ENCODE data around the gene ZRANB3.
"Not testable (repeated sequence)": the region's sequence is repeated elsewhere in the genome, so short reads cannot be mapped to it uniquely, and the experiment has no call there.

Gene ZRANB3

DNA sequence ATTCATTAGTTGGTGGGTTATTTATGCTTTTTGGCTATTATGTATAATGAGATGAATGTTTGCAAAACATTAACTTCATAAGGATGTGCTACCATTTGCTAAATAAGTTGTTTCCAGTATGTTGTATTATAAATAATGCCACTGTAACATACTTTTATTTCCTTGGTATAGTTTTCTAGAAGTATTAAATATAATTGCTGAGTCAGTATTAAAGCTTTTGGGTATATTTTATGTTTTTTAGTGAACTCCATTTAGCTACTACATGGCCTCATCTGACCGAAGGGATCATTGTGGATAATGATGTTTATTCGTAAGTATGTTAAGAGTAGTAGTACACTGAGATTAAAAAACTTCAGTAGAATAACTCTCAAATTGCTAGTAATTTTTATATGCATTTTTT lies 405.1 kb downstream of the ZRANB3 start:
- DNase-seq (ENCODE audit: low read depth in 2 of 2): no peak

DNA sequence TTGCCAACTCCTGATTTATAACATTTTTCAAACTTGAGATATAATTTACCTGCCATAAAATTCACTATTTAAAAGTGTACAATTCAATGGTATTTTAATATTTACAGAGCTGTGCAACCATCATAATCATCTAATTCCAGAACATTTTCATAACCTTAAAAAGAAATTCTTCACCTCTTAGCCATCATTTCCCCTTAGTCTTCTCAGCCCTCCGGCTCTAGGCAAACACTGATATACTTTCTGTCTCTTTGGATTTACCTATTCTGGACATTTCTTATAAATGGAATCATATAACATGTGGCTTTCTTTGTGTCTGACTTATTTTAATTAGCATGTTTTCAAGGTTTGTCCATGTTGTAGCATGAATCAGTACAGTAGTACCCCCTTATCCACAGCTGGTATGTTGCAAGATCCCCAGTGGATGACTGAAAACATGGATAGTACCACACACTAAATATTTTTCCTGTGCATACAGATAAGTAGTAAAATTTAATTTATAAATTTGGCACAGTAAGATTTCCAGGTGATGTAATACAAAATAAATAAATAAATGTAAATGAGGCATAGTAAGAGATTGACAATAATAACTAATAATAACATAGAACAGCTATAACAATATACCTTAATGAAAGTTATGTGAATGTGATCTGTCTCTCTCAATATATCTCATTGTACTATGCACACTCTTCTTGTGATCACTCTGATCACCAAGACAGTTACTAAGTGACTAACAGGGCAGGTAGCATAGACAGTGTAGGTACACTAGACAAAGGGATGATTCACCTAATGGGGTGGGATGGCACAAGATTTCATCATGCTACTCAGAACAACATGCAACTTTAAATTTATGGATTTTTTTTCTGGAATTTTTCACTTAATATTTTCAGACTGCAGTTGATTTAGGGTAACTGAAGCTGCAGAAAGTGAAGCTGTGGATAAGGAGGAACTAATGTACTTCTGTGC lies 405.8 kb downstream of the ZRANB3 start:
- DNase-seq (ENCODE audit: low read depth in 2 of 2): no peak

DNA sequence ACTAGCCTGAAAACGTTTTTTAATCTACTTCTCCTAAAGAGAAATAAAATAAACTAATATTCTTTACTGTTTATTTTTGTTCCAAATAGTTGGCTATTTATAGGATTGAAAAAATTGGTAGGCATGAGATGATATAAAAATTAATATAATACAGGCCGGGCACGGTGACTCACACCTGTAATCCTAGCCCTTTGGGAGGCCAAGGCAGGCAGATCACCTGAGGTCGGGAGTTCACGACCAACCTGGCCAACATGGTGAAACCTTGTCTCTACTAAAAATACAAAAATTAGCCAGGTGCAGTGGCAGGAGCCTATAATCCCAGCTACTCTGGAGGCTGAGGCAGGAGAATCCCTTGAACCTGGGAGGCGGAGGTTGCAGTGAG lies 409.4 kb downstream of the ZRANB3 start:
- DNase-seq (ENCODE audit: low read depth in 2 of 2): not testable (repeated sequence)

DNA sequence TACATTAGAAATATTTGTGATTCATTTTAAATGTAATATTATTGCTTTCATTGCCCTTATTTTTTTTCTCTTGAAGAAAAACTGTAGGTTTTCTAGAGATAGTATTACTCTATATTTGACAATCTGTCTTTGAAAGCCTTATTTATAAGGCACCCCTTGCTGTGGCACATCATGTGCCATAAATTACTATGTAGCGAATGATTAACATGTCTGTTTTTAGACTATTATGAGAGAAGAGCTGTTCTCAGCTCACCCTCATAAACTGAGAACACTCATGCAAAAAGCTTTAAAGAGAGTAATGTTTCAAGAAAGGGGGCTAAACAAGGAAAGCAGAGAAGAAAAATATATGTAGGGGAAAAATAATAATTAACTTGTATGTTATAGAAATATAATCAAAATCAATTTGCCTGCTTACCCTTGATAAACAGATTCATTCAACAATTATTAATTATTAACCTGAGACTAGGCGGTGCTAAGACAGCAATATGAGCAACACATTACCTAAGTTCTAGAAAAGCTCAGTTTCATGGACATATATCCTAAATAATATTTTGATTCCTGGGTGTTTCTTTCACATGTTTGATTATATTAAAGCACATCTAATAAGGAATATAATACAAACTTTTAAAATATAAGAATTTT lies 409.9 kb downstream of the ZRANB3 start:
- DNase-seq (ENCODE audit: low read depth in 2 of 2): no peak

DNA sequence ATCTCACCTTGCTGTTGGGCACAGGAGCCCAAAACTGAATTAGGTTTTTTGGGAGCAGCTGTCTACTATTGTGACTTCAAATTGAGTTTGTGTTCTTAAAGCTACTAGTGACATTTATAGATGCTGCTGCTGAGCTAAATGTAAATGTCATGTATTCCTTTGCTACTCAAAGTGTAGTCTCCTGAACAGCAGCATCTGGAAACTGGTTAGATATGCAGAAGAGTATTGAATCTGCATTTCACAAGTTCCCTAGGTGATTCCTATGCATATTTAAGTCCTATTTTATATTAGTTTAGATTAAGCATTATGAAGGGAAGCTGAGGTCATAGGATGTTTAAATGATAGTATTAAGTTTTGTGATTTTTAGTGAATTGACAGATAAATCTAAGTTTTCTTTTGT lies 411.4 kb downstream of the ZRANB3 start:
- DNase-seq (ENCODE audit: low read depth in 2 of 2): no peak

DNA sequence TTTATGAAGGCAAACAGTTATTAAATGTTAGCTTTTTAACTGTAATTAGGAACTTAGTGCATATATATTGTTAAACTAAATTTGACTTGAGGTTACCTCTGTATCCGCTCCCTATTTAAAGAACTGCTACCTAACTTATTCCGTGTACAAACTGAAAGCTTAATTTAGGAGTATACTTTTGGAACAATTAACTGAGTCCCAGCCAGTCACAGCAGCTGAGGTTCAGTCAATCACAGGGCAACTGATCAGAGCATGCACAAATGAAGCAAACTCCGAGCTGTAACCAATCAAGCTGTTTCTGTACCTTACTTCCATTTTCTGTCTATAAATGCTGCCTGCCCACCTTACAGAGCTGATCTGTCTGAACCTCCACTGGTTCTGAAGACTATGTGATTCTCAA lies 417.7 kb downstream of the ZRANB3 start:
- DNase-seq (ENCODE audit: low read depth in 2 of 2): no peak

DNA sequence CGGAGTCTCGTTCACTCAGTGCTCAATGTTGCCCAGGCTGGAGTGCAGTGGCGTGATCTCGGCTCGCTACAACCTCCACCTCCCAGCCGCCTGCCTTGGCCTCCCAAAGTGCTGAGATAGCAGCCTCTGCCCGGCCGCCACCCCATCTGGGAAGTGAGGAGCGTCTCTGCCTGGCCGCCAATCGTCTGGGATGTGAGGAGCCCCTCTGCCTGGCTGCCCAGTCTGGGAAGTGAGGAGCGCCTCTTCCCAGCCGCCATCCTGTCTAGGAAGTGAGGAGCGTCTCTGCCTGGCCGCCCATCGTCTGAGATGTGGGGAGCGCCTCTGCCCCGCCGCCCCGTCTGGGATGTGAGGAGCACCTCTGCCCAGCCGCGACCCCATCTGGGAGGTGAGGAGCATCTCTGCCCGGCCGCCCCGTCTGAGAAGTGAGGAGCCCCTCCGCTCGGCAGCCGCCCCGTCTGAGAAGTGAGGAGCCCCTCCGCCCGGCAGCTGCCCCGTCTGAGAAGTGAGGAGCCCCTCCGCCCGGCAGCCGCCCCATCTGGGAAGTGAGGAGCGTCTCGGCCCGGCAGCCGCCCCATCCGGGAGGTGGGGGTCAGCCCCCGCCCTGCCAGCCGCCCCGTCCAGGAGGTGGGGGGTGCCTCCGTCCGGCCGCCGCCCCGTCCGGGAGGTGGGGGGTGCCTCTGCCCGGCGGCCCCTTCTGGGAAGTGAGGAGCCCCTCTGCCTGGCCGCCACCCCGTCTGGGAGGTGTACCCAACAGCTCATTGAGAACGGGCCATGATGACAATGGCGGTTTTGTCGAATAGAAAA lies 425.3 kb downstream of the ZRANB3 start:
- not testable (repeated sequence) for DNase-seq (ENCODE audit: low read depth in 2 of 2)

DNA sequence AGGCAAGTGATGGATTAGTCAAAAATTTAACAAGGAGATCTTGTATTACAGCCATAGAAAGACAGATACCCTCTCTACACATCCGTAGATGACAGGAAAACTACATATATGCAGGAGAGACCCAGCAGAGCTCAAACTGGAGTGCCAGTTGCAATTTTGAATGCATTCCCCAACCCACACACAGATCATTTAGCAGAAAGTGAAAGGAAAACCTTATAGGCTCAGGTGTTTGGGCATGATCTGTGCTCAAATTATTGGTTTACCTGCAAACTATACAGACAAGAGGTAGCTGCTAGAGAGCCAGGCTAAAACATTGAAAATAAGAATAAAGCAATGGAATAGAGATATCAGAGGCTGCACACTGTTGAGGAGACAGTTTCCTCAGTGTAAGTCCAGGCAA lies 427.2 kb downstream of the ZRANB3 start:
- DNase-seq (ENCODE audit: low read depth in 2 of 2): no peak

DNA sequence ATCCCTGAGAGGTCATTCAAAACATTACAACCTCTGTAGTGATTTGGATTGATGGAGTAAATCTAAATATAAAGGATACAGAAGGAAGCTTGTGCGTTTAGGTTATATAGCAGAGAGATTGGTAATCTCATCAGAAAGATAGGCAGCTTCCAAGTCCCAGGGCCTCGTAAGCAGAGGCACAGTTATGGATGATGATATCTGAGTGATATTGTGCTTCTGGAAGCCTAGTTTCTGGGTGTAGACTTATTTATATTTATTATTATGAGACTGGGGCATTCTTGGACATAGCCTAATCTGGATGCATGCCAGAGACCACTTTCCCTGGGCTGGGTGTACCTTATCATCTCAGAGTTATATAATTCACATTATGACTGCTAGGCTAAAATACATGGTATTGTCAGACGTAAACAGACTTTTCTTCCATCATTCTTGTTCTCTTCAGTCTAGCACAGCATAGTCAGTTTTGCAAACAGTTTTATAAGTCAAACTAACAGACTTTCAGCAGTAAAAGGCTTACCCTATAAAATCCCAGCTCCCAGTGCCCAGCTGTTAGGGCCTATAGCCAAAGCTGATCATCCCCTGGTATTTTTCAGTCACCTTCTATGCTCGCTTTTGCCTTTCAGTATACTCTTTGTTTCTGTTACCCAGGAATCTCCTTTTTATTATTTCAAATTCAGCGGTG lies 431.1 kb downstream of the ZRANB3 start:
- DNase-seq (ENCODE audit: low read depth in 2 of 2): no peak

DNA sequence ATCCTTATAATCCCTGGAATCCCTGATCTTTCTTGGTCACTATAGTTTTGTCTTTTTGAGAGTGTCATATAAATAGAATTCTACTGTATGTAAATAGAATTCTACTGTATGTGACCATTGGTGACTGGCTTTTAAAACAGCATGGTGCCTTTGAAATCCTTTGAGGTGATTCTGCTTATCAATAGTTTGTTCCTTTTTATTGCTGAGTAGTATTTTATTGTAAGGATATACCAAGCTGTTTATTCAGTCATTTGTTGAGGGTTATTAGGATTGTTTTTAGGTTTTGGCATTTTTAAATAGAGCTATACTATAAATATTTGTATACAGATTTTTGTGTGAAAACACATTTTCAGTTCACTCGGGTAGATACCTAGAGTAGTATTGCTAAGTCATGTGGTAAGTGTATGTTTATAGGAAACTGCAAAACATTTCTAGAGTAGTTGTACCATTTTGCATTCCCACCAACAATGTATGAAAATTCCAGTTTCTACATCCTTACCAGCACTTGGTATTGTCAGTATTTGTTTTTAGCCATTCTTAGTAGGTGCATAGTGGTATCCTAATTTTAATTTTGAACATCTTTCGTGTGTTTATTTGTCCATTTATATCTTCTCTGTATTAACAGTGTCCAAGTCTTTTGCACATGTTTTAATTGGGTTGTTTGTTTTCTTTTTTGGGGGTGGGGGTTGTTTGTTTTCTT lies 433.3 kb downstream of the ZRANB3 start:
- no peak for DNase-seq (ENCODE audit: low read depth in 2 of 2)

DNA sequence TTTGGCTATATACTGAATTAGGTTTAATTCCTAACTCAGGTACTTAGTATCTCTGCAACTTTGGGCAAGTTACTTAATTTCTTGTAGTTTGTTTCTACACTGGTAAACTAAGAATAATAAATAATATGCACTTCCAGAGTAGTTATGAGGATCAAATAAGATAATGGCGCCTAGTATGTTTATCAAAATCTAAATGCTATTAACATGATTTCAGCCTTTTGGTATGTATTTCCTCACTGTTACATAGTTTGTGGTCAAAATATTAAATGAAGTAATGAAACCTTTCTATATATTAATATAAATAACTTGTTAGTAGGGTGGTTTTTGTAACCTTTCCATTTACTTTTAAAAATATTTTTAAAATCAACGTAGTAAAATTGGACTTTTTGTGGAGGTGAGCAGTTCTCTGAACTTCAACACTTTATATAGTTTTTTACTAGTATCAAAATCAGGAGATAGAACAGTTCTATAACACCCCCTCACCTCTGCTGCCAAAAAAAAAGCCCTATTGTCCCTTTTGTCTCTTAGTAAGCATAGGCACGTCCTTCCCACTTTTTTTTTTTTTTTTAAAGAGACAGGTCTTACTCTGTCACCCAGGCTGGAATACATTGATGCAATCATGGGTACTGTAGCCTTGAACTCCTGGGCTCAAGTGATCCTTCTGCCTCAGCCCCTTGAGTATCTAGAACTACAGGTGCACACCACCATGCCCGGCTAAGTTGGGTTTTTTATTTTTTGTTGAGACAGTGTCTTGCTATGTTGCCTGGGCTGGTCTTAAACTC lies 434.2 kb downstream of the ZRANB3 start:
- DNase-seq (ENCODE audit: low read depth in 2 of 2): no peak

DNA sequence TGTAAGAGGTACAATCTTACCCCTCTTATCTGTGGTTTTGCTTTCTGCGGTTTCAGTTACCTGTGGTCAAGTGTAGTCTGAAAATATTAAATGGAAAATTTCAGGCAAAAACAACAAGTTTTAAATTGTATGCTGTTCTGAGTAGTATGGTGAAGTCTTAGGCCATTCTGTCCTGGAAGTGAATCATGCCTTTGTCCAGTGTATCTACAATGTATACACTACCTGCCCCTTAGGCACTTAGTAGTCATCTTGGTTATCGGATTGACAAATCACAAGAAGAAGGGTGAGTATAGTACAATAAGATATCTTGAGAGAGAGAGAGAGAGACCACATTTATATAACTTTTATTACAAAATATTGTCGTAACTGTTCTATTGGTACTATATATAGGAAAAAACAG lies 435.4 kb downstream of the ZRANB3 start:
- no peak for DNase-seq (ENCODE audit: low read depth in 2 of 2)

DNA sequence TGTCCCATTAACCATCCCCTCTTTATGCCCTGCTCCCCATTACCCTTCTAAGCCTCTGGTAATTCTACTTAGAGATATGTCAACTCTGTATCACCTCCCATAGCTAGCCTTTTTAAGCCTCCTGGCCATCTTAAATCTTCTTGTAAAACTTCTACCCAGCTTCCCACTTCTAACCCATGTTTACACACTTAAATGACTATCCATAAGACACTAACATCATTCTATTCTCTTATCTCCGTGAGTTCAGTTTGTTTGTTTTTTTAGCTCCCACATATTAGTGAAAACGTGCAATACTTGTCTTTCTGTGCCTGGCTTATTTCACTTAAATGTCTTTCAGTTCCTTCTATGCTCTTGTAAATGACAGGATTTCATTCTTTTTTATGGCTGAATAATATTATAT lies 436.5 kb downstream of the ZRANB3 start:
- no peak for DNase-seq (ENCODE audit: low read depth in 2 of 2)

DNA sequence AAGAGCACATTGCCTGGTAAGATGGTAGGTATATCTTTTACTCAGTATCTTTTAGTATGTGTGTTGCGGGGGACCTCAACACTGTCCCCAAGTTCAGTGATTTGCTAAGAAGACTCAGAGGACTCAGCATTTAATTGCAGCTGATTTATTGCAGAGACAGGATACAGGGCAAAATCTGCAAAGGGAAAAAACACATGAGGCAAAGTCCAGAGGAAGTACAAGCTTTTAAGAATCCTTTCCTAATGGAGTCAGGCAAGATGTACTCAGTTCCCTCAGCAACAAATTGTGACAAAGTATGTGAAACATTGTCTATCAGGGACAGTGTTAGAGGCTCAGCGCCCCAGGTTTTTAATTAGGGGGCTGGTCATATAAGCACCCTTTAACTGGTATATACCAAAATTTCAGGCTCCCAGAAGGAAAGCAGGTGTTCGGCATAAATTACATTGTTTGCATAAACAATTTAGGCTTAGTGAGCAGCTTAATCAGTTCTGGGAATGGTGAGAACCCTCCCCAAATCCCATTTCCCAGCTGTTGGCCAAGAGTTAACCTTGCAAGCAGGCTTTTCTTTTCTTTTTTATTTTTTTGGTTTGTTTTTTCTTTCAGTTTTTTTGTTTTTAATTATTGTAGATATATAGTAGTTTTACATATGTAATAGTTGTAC lies 437.2 kb downstream of the ZRANB3 start:
- no peak for DNase-seq (ENCODE audit: low read depth in 2 of 2)

DNA sequence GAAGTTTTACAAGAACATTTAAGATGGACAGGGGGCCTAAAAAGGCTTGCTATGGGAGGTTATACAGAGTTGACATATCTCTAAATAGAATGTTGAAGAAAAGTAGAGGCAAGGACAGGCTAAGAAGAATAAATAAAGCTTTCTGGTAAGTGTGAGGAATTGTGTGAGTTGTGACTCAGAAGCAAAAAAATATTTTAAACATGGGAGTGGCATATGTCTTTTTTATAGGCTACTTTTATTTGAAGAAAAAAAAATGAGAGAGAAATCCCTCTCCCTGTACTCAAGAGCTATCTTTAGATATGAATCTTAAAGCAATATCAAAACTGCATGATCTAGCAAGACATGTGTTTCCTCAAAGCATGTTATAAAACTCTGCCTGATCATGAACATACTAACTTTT lies 437.8 kb downstream of the ZRANB3 start:
- no peak for DNase-seq (ENCODE audit: low read depth in 2 of 2)

DNA sequence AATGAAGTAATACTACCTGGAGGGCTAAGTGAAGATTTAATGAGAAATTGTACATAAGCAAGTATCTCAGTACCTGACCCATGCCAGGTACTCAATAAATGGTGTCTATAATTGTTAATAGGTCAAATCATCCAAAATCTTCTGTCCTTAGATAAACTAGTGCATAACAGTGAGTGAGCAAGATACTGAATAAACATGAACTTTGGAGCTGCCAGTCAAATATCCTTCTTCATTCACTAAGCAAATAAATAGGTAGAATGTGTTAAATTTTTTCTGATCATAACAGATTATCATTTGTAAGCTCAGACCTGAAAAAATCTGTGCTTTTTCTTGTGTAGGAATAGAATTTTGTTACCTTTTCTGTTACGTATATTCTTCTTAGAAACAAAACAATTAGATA lies 439.3 kb downstream of the ZRANB3 start:
- DNase-seq (ENCODE audit: low read depth in 2 of 2): no peak

DNA sequence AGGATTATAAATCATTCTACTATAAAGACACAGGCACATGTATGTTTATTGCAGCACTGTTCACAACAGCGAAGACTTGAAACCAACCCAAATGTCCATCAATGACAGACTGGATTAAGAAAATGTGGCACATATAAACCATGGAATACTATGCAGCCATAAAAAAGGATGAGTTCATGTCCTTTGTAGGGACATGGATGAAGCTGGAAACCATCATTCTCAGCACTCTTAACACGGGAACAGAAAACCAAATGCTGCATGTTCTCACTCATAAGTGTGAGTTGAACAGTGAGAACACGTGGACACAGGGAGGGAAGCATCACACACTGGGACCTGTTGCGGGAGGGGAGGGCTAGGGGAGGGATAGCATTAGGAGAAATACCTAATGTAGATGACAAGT lies 441.4 kb downstream of the ZRANB3 start:
- not testable (repeated sequence) for DNase-seq (ENCODE audit: low read depth in 2 of 2)

Measured in stimulated activated CD4-positive, alpha-beta T cell treated with anti-CD3 and anti-CD28 coated beads, Interleukin-12 subunit alpha, Interleukin-12 subunit beta, amount 100 ng/mL, for 24 hours (primary cell).